ENCODE data around the gene MYOZ3.

Gene MYOZ3

GRCh38 chr5:150661086-150661485, at the start of gene MYOZ3:
Gene MYOZ3 (plus strand): TSS chr5:150661251. CDS start chr5:150662942, 1,691 bp downstream.
- no peak for DNase-seq

- no peak for DNase-seq
These were observed 48.6 kb upstream of the MYOZ3 start for GRCh38 chr5:150612405-150612804.

GRCh38 chr5:150612905-150613670, 48.0 kb upstream of the MYOZ3 start:
- DNase-seq: no peak

GRCh38 chr5:150613991-150614660, 46.9 kb upstream of the MYOZ3 start:
- no peak for DNase-seq

- no peak for DNase-seq
These were observed 46.4 kb upstream of the MYOZ3 start for GRCh38 chr5:150614661-150615060.

GRCh38 chr5:150615141-150615699, 45.8 kb upstream of the MYOZ3 start:
- no peak for DNase-seq

- DNase-seq: no peak
These were observed 45.0 kb upstream of the MYOZ3 start for GRCh38 chr5:150616024-150616470.

- DNase-seq: no peak
These were observed 44.5 kb upstream of the MYOZ3 start for GRCh38 chr5:150616506-150616905.

- DNase-seq: no peak
These were observed 42.9 kb upstream of the MYOZ3 start for GRCh38 chr5:150618163-150618562.

- DNase-seq: no peak
These were observed 42.3 kb upstream of the MYOZ3 start for GRCh38 chr5:150618588-150619281.

- DNase-seq: no peak
These were observed 41.5 kb upstream of the MYOZ3 start for GRCh38 chr5:150619359-150620230.

- no peak for DNase-seq
These were observed 39.8 kb upstream of the MYOZ3 start for GRCh38 chr5:150621301-150621700.

GRCh38 chr5:150622157-150622556, 38.9 kb upstream of the MYOZ3 start:
- no peak for DNase-seq

GRCh38 chr5:150623152-150623877, 37.7 kb upstream of the MYOZ3 start:
- DNase-seq: no peak

- DNase-seq: no peak
These were observed 37.2 kb upstream of the MYOZ3 start for GRCh38 chr5:150623878-150624216.

GRCh38 chr5:150624334-150625163, 36.5 kb upstream of the MYOZ3 start:
- peak in 1 of 2 donors; percentile 27 for DNase-seq

GRCh38 chr5:150625164-150625535, 35.9 kb upstream of the MYOZ3 start:
- DNase-seq: no peak

GRCh38 chr5:150625831-150626746, 35.0 kb upstream of the MYOZ3 start:
- DNase-seq: peak in 1 of 2 donors; percentile 59

- DNase-seq: no peak
These were observed 34.2 kb upstream of the MYOZ3 start for GRCh38 chr5:150626853-150627276.

Data from CD4-positive, alpha-beta T cell treated with Interleukin-4 for 1 hour (primary cell).